ENCODE data around the gene MAEA.

MAEA gene

DNA sequence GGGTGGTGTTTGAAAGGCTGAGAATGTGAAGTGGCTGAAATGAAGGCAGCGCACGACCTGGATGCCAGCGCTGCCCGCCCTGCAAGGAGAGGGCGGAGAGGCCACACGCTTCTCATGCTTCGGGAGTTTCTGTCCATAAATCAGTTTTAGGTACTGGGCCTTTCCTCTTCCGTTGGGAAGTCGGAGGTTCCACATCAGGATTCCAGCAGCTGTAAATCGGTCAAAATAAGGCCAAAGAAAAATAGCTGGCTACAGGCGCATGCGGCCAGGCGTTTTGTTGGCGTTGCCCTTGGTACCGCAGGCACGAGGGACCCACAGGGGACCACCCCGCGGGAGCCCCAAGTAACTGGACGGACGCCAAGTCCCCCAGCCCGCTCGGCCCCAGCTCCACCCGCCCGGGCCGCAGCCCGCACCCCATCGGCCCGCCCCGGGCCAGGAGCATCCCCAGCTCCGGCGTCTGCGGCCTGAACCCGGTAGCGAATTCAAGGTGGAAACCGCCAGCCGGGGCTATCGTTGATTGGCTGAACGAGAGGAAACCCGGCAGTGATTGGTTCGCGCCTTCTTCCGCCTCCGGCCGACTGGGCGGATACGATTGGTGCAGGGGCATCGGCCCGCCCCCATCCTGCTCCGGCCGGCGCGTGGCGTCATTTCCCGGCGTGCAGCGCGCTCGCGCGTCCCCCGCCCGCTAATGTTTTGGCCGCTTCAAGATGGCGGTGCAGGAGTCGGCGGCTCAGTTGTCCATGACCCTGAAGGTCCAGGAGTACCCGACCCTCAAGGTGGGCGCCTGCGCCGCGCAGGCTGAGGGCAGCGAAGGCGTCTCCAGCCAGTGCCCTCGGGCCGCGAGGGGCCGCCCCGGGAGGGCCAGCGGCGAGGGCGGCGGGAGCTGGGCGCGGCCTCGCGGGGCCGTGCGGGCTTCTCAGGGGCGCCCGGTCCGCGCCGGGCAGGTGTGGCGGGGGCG is at the start of gene MAEA:
TSS of gene MAEA (plus strand) at position 685 of the 958 bp plus-strand sequence. CDS start at position 708, 23 bp downstream.
- peak; percentile 93 for DNase-seq (ENCODE audit: low read depth)

DNA sequence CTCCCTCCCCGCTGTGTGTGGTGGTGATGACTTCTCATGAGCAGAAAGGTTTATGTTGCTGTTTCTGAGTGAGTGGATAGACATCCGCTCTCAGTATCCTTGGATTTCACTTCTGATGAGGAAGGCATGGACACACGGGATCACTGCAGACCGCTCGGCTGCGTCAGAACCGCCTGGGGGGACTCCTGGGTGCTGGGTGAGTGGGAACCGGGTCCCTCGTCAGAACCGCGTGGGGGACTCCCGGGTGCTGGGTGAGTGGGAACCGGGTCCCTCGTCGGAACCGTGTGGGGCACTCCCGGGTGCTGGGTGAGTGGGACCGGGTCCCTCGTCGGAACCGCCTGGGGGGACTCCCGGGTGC is 49.8 kb upstream of the MAEA start:
- DNase-seq (ENCODE audit: low read depth): no peak

DNA sequence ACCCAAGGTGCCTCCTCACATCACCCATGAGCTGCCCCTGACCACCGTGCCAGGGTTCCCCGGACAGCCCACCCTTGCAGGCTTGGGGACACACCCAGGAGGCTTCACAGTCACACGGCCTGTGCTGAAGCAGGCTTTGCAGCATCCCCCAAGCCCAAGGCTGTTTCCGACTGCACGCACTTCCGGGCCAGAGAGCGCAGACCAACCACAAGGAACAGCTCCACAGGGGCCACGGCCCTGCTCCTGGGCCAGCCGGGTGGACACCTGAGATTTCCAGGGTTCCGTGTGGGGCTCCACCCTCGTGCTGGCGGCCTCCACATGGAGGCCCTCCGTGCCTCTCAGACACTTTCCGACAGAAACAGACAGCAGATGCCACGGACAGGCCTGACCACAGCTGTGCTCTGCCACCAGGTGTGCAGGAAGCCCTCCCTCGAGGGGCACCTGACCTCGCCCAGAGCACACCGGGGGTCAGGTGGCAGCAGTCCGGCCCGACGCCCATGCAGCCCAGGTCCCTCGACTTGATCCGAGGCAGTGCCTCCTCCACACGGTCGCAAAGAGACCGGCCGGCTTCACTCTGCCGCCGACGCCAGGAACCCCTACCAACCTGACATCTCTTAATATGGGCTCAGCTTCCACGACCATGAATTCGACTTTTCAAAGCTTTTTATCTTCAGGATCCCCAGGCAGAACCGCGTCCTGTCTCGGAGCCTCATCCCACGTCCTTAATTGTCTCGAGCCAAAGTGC is 48.8 kb upstream of the MAEA start:
- no peak for DNase-seq (ENCODE audit: low read depth)

DNA sequence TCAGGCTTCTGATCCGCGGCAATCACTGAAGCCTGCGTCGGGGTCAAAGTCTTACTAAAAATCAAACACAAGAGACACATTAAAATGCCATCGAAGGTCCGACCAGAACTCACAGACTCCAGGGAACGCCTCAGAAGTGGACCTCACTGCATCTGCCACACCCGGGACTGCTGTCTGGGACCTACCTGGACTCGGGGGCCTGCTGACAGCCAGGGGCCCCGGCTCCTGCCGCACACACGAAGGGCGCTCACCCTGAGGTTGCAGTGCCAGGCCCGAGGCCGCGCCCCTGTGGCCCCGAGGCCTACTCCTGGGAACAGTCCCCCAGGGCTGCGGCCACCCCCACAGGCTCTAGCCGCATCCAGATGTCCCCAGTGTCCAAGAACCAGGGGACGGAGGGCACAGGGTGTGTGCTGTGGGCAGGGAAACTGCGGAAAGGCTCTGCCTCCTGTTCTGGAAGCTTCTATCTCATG is 48.2 kb upstream of the MAEA start:
- DNase-seq (ENCODE audit: low read depth): no peak

DNA sequence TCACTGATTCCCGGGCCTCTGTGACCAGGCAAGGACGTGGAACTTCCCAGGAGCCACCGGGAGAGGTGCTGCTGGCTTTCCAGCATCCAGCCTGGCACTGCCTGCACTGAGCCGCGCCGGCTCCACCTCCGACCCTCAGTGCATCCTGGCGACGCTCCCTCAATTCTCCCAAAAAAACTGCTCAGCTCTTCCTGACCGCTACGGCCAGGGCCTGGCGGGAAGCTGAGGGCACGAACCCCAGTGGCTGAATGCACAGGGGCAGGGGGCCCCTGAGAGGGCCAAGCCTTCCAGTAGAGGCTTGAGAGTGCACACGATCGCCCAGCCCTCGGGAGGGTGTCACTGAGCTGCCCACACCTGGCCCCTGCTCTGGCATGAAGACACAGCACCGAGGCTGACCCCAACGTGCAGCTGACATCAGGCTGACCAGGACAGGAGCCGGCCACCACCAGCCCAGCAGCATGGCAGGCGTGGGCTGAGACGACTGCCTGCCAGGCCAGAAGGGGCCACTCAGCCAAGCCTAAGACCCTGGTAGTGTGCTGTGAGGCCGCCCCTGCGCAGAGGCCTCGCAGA is 47.7 kb upstream of the MAEA start:
- DNase-seq (ENCODE audit: low read depth): no peak

DNA sequence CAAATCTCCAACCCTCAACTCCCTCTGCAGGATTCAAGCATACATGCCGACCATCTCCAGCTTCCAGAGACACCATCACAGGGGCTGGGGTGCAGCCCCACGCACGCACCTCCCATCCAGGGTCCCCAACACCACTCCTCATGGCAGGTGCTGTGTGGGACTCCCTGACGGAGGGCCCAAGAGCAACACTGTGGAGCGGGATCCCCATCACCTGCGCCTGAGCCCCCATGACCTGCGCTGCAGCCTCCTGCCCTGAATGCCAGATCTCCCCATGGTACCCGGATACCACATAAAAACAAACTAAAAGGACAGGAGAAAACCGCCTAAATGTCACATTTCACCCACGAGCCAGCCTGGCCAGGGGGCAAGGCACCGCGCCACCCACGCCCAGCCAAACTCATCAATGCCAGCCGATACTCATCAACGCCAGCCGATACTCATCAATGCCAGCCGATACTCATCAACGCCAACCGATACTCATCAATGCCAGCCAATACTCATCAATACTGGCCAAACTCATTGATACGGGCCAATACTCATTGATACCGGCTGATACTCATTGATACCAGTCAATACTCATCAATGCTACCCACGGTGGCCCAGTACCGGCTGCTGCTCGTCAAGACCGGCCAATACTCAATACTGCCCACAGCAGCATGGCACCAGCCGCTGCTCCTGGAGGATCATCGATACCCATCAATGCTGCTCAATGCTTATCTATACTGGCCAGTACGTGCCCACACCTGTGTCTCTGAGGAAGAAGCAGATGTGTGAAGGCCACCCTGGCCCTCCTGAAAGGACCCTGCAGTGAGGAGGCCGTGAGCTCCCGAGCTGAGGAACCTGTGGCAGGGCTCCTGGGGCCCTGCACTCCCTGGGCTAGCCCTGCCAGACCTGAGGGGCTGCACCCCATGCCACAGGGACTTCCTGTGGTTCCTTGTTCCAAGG is 46.9 kb upstream of the MAEA start:
- no peak for DNase-seq (ENCODE audit: low read depth)

DNA sequence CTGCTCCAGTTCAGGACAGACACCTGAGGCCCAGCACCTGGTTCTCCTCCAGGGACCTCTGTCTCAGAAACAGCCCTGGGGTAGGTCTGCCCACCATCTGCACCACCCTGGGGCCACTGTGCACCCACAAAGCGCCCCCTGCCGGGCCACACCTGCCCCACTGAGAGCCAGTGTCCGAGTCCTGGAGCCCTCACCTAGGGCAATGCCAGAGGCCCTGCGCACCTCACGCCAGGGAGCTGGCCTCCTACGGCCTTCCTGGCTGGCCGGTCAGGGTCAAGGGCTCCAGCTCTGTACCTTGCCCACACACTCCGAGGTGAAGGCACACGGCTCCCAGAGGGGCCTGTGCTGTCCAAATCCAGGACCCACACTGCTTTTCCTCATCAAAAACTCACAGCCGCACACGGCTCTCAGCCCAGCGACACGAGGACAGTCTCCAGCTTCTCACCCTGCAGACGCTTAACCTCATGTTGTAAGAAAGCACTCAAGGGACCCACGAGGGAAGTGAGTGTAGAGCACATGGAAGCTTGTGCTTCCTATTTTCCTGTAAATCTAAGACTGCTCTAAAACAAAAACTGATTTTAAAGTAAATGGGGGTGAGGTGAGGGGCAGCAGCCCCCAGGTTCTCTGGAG is 46.1 kb upstream of the MAEA start:
- no peak for DNase-seq (ENCODE audit: low read depth)

DNA sequence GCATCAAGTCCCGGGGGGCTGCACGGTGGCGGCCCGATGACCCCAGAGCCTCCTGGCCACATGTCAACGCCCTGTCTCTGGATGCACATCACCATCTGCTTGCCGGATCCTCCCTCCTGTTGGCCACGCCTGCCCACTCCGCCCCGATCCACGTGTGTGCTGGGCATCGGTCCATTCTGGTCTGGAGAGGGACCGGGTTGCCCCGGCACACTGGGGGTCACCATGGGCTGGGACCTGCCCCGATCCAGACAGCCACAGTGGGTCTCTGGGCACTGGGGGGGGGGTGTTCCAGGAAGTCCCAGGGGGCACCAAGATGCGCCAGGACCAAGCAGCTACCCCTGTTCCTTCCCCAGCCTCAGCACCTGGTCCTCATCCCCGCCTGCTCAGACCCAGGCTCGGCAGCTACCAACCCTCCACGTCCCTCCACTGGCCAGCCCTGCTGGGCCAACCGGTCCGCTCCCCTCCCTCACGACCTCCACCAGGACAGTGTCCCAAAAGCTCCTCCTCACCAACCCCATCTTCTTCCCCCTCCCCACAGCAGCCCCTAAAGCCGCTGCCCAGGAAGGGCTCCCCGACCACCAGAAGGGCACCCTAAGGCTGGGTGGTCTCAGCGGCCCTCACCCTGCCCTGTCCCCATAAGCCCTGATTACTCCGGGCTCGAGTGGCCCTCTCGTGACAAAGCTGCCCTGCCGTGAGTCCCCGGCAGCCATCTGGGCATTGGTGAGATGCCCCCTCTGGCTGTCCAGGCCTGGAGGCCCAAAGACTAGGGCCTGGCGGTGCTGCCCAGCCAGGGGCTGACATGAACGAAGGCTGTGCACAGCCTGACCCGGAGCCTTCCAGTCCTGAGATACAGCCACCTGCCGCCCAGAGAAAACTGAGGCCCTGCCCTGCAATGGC is 45.4 kb upstream of the MAEA start:
- DNase-seq (ENCODE audit: low read depth): no peak

DNA sequence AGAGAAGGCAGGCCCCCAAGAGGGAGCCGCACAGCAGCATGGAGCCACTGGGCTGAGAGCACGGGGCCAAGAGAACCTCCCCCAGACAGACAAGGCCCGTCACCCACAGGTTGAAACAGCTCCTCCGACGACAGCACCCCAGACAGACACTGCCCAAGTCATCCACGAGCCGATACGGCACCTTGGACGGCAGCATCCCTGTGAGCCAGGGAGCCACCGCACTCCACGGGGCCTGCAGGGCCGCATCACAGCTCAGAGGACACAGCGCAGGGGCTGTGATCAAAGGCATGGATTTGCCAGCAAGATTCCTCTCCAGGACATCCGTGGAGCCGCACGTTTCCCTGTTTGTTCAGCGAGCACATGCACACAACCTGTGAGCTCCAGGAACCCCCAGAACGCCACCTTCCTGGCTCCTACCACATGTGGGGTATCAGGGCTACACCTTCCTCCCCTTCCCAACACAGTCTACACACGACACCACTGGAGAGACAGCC is 44.7 kb upstream of the MAEA start:
- DNase-seq (ENCODE audit: low read depth): no peak

DNA sequence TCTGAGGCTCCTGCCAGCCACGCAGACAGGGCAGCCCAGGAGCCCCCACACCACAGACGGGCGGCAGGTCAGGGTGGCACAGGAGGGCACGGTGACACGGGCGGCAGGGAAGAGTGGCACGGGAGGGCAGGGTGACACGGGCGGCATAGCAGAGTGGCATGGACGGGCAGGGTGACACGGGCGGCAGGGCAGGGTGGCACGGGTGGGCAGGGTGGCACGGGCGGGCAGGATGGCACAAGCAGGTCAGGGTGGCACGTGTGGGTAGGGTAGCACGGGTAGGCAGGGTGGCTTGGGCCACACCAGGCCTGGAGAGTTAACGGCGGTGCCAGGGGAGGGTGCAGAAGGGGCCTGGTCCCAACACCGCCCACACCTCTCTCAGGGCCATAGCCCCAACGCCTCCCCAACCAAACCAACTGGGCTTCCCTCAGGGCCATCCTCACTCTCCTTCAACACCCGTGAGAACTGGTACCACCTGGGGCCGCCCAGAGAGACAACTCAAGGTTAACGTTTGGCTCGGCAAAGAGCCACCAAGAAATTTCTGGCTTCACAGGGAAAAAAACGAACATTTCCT is 44.1 kb upstream of the MAEA start:
- DNase-seq (ENCODE audit: low read depth): no peak

DNA sequence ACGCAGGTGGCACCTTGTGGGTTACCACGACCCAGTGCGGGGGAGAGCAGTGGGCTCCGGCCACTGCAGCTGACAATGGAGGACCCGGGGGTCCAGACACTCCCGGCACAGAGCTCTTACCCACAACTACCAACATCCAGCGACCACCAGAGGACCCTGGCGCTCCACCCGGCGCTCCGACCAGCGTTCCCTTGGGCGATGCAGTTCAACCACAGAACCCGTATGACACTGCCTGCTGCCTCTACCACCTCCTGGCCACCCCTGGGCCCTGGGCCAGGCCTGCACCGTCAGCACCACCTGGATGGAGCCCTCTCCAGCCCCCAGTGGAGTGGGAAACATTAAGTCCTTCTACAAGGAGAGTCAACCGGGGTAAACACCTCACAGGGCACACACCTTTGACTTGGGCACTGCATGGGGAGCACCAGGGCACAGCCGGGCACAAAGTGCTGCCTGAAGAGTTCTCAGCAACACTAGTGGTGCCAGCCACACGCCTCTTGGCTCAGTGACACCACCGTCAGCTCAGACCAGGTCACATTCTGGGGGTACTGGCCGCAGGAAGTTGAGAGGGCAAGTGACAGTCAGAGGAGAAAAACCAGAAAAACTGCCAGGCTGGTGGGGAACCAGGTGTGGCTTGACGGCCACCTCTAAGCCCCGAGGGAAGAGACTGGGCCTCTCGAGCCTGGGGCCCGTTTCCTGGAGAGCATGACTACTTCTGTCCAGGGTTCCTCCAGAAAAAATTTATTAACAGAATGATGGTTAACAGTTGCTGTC is 43.4 kb upstream of the MAEA start:
- DNase-seq (ENCODE audit: low read depth): no peak

DNA sequence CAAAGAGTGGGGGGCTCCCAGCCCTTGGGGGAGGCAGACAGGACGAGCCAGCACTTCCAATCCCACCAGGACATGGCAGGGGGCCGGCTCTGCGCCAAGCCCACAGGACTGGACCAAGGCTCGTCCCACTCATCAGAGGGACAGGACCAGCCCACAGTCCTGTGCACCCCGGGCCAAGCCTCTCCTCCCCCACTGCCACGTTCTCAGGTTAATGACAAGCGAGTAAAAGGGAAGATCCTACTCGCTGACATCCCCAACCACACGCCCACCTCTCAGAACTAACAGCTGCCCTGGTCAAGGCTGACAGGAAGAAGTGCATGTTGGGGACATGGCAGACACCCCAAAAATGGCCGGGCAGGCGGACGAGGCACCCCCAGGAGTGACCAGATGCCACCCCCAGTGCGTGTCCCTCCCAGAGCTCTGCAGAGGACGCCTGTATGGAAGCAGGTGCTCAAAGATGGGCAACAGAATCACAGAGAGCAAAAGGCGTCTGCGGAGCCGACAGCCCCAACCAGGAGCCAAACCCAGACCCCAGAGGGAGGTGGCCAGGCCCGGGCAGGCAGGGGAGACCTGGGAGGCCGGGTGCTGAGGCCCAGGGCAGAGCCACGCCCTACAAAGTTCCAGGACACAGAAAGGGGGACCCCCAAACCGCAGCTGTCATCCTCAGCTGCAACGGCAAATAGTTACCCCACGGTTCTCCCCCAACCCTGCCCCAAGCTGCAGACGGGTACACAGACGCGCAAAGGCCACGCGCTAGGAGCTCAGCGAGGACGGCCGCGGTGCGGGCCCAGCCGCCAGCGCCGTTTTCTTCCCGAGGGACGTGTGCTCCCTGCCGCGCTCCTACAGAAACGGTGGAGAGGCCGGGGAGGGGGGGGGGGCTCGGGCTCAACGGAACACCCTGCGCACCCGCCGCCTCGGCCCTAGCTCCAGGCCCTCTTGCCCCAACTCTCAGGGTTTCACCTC is 42.5 kb upstream of the MAEA start:
- DNase-seq (ENCODE audit: low read depth): no peak

DNA sequence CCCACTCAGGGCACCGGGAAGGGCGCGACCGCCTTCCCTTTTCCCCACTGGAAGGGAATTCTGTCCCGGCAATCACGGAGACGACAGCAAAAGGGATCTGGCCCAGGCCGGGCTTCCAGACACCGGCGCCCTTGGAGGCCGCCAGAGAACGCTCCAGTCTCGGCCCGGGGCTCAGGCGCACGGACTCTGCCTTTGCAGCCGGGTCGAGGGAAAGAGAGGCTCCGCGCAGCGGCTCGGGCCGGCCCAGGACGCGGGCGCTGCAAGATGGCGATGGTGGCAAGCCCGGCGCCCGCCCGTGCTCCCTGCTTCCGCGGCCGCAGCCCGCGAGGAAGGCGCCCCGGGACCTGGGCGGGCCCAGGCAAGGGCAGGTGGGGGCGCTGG is 41.8 kb upstream of the MAEA start:
- DNase-seq (ENCODE audit: low read depth): no peak

DNA sequence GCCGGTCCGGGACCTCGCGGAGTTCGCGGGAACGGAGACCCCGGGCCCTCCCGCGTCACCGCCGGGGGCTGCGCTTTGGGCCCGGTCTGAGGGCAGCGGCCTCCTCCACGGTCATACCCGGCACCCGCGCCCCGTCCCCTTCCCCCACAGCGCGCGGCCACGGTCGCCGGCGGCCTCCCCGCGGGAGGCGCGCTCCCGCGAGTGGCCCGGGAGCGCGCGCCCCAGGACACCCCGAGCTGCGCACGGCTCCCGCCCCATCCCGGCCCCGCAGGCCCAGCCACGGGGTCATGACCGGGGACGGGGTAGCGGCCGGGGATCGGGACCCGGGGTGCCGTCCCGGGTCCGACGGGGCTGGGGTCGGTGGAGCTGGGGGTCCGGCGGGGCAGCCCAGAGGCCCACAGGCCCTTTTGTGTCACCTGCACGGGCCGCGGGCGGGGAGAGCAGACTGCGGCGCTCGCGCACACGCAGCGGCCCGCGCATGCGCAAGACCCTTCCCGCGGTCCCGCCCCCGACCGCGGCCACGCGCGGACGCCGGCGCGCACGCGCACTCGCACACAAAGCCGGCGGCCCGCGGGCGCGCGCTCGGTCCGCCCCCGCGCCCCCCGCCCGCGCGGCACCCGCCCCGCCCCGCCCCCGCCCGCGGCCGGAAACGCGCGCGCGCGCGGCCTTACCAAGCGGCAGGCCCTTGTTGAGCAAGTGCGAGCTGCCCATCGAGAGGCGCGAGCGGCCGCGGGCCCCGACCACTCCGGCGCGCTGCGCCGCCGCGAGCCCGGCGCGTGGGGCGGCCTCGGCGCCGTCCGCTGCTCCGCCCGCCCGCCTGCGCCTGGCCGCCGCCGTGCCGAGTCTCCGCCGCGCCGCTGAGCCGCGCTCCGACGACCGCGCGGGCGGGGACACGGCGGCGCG is 41.2 kb upstream of the MAEA start, which contains the start of gene CTBP1:
TSS of gene CTBP1 (minus strand) at position 886 of the 903 bp plus-strand sequence. CDS start 7,799 bp downstream, outside the sequence.
- DNase-seq (ENCODE audit: low read depth): peak; percentile 71

DNA sequence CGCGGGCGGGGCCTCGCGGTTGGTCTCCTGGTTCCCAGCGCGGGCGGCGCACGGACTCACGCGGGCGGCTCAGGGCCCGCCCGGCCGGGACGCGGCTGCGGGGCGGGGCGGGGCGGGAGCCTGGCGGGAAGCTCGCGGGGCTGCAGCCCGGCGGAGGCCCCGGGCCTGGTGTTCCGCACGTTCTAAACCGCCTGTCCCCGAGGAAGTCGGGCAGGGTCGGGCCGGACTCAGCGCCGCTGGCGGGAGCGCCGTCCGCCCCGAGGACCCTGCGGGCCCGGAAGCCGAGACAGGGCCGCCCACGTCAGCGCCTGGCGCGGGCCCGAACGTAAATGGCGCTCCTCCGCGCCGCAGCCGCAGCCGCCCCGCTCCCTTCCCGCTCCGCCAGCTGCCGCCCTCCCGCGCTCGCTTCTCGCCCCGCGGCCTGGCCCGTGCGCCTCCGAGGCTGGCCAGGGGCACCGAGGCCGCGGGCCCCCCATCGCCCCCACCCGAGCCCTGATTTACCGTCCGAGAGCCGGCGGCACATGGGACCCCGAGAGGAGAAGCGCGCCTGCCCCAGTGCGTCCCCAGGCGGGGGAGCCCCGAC is 40.5 kb upstream of the MAEA start:
- DNase-seq (ENCODE audit: low read depth): peak; percentile 81
